Activated CD4-positive, alpha-beta T cell treated with anti-CD3 and anti-CD28 coated beads, Interleukin-2, Interleukin-6, amounts not matched to agents 100 ng/mL and 50 ng/mL, durations not matched to agents 16 hours and 8 hours (primary cell): ENCODE data around the gene TK2.
"Not testable (repeated sequence)": the region's sequence is repeated elsewhere in the genome, so short reads cannot be mapped to it uniquely, and the experiment has no call there.

Experiments
- DNase-seq: peaks from one replicate; pipeline ENCODE4 v3.0.0-alpha.2; 2020

Gene TK2

DNA sequence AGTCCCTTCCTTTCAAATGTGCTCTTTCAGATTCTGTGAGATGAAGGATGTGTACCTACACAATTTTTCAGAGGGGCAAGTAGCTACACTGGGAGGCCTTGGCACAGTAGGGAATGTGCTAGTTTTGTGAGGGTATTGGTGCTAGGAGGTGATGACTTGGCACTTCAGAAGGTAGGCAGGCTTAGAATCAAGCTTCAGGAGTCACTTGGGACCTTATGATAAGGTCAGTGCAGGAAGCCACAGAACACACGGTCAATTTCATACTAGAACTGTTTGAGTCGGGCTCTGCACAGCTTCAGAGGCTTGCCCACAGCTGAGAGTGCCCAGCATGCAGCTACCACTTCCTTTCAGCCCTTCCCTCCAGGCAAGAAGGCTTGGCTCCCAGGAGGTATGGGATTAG lies 22.4 kb upstream of the TK2 start:
- no peak for DNase-seq

- no peak for DNase-seq
Observed at GRCh38 chr16:66569827-66570405, 20.0 kb upstream of the TK2 start.

GRCh38 chr16:66569131-66569530 lies 19.2 kb upstream of the TK2 start:
- no peak for DNase-seq

DNA sequence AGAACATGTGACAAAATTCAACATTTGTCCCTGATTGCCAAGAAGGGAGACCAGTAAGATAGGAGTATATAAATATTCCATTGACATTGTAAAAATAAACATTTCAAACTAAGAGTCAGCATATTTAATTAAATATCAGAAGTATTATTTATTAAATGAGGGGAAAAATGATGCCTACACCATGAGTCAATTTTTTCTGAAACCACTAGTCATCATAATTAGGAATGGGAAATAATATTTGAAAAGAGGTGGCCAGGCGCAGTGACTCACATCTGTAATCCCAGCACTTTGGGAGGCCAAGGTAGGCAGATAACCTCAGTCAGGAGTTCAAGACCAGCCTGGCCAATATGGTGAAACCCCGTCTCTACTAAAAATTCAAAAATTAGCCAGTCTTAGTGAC lies 18.4 kb upstream of the TK2 start:
- DNase-seq: no peak

DNA sequence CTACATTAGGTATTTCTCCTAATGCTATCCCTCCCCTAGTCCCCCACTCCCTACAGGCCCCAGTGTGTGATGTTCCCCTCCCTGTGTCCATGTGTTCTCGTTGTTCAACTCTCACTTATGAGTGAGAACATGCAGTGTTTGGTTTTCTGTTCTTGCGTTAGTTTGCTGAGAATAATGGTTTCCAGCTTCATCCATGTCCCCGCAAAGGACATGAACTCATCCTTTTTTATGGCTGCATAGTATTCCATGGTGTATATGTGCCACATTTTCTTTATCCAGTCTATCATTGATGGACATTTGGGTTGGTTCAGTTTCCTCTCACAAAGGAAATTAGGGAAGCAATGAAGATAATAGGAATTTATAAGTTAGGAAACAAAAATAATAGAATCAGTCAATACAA lies 17.3 kb upstream of the TK2 start:
- not testable (repeated sequence) for DNase-seq

- DNase-seq: no peak
Observed at GRCh38 chr16:66566051-66566901, 16.4 kb upstream of the TK2 start, which contains the start of gene CMTM1. CMTM1 (plus strand) TSS chr16:66566439; CDS start chr16:66566514, 75 bp downstream.

- DNase-seq: peak; percentile 80
Observed at GRCh38 chr16:66563574-66564334, 13.8 kb upstream of the TK2 start.

DNA sequence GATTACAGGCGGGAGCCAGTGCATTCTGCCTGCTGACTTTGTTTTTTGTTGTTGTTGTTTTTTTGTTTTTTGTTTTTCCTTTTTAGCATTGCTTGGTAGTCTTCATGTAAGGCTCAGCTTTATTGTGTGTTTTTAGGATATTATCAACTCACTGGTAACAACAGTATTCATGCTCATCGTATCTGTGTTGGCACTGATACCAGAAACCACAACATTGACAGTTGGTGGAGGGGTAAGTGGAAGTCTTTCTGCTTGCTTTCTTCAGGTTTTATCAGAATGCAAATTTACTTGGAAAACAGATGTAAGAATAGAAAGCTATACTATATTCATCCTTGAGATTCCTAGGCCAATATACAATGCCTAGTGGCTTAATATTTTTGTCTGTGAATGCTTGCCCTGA lies 13.1 kb upstream of the TK2 start:
- no peak for DNase-seq

DNA sequence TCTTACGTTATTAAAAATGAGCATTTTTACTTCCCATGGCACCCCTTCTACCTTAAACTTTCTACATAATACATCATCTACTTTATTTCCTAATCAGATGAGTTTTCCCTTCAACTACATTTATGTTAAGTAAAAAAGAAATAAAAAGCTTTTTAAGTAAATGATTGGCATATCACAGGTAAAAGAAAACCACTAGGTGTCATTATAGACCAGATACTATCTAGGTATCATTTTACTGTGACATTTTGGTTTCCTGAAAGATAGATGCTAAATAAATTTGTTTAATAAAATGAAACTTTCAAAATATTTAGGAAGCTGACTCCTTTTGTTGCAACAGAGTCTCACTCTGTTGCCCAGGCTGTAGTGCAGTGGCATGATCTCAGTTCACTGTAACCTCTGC lies 12.5 kb upstream of the TK2 start:
- DNase-seq: no peak

- DNase-seq: no peak
Observed at GRCh38 chr16:66561381-66562080, 11.6 kb upstream of the TK2 start.

GRCh38 chr16:66560107-66560506 lies 10.2 kb upstream of the TK2 start:
- DNase-seq: no peak

DNA sequence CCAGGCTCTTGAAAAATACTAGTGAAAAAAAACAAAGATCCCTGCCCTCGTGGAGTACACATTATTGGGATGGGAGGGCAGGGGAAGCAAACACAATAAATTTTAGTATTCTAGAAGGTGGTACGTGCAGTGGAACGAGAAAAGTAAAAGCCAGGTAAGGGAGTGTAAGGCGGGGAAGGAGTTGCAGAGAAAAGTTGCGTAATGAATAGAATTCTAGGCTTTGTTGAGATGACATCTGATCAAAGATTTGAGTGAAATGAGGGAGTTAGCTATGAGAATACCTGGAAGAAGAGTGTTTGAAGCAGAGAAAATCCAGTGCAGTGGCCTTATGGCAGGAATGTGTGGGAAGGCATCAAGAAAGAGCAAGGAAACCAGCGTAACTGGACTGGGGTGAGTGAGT lies 4.6 kb upstream of the TK2 start:
- no peak for DNase-seq

GRCh38 chr16:66554021-66554420 lies 4.1 kb upstream of the TK2 start:
- no peak for DNase-seq

GRCh38 chr16:66553223-66553622 lies 3.3 kb upstream of the TK2 start:
- DNase-seq: peak; percentile 32

GRCh38 chr16:66552286-66553177 lies 2.6 kb upstream of the TK2 start, which contains the start of gene CKLF:
CKLF (plus strand) TSS chr16:66552576; CDS start chr16:66552716, 140 bp downstream.
- DNase-seq: peak; percentile 95

GRCh38 chr16:66551788-66552285 lies 1.9 kb upstream of the TK2 start:
- no peak for DNase-seq

DNA sequence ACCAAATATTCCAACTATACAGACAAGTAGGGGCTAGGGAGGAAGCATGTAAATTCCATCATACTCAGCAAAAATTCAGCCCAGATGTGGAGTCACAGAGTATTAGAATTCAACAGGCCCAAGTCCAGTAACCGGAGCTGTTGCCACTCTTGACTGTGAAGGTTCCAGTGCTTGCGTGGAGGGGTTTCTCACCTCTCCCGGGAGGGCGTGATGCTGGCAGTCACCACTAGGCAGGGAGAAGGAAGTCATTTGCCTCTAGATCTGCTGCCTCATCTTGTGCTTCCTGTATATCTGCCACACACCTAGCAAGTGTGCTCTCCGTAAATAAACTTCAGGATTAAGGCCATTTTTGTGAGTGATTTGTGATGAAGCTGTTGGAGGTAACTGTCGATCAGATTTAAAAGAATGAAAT lies 1.4 kb upstream of the TK2 start:
- DNase-seq: peak; percentile 81

DNA sequence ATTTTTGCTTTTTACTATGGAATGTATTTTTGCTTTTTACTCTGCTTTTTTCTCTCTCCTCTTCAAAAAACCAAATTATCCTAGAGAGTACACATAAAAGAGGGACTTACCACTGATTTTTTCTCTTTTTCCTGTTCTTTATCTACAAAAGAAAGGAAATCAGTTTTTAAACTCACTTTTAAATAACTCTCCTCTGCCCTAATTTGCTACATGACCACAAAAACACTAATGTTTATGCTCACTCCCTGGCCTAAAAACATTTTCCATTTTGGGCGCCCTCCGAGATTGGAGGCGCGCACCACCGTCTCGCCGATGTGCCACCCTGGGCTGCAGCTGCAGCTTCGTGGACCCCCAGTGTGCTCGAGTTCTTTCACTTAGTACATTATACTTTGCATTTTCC lies 1.1 kb downstream of the TK2 start:
- no peak for DNase-seq

DNA sequence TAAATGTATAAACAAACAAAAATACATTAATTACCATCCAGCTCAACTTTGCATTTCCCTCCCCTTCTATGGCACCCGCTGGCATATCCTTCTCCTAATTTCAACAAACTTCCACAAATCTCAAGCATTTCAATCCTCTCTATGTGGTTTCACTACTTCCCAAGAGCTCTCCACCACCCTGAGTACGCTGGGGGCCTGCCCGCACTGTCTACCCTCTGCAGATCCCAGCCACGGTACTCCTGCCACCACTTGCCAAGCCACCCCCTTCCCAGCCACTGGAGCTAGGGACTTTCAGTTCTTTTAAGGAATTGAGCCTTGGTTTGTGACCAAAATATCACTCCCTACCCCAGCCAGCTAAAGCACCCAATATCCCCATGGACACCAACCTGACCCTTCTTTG lies 1.9 kb downstream of the TK2 start:
- DNase-seq: no peak

DNA sequence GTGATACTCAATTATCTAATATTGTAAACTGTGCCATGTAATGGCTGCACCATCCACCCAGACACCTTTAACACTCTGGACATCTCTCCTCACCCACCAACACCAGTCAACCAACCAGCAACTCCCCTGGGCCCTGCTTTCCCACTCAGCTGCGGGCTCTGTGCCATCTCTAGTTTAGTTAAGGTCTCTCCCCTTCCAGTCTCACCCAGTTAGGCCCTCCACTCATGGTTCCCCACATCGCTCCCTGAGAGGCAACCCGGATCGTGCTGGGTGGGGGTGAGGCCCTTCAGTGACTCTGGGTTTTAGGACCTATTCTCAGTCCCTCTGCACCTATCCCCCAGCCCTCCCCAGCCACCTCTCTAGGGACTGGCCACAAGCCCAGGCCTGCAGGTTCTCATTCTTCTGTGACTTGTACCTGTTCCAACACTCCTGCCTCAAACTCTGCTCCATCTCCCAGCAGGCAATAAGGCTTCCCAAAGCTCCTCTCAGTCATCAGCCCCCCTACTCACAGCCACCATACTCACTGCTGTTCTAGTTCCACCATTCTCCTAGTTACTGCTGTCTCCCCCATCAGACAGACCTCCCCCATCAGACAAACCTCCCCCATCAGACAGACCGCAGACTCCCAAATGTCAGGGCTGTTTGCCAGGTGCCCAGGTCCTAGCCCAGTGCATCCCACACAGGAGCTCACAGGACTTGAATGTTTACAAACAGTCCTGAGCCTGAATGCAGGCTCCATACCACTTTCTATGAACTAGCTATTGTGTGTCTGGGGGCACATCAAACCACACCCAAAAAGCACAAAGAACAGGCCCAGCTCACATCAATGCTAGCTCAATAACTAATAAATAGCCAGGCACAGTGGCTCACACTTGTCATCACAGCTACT lies 2.6 kb downstream of the TK2 start:
- no peak for DNase-seq
